ENCODE results near the gene ISL2. TPM values are rescaled to one million over a fixed set of nuclear protein-coding genes. Genes with fewer than 3 reads are reported as not detected.
"Not testable (repeated sequence)": the region's sequence is repeated elsewhere in the genome, so short reads cannot be mapped to it uniquely, and the experiment has no call there.

ISL2 gene
- total RNA-seq (not detected), polyA plus RNA-seq (not detected)
- long read RNA-seq, donor 1, partial matches to known transcripts = 0 of 1 reads
- long read RNA-seq, donor 1, other reads (novel, unspliced or antisense) = 1 of 1 reads
- long read RNA-seq, donor 2 = 0 reads

- Histone ChIP-seq H3K9me3 (ENCODE audit: control insufficient read depth, low read length) (no peaks in the 10 kb centered on the region), H3K27me3 (ENCODE audit: control insufficient read depth in 1 of 2, insufficient read depth in 2 of 2, low read length in 1 of 2) (no peaks in the 10 kb centered on the region), H3K27ac (ENCODE audit: low read depth in 1 of 2, low read length in 2 of 2) (no peak within 1 kb of the TSS), H3K36me3 (ENCODE audit: control insufficient read depth in 1 of 2, insufficient read depth in 2 of 2, low read length in 1 of 2) (no peaks in the 10 kb centered on the region), H3K4me1 (ENCODE audit: control insufficient read depth in 1 of 2, insufficient read depth in 2 of 2, low read length in 2 of 2) (no peaks in the 10 kb centered on the region), H3K4me3 (ENCODE audit: low read length in 2 of 2) (no peak within 1 kb of the TSS)
- 11 to 12% methylated on average over 40 of the region's 40 CpGs for WGBS, 2 donors
- intact Hi-C loops (cut with DNase I) = no loop called here
- peak; percentile 66 to 81 for DNase-seq
- no peak for ATAC-seq (ENCODE audit: low FRiP score)
Observed at GRCh38 chr15:76336254-76337058, at the start of gene ISL2. Gene ISL2 (plus strand): TSS chr15:76336773. CDS start chr15:76336884, 111 bp downstream.

- no peaks in the 10 kb centered on the region for H3K27me3 ChIP-seq (ENCODE audit: control insufficient read depth in 1 of 2, insufficient read depth in 2 of 2, low read length in 1 of 2)
- H3K27ac ChIP-seq (ENCODE audit: low read depth in 1 of 2, low read length in 2 of 2) = no peak overlapping the region
- H3K36me3 ChIP-seq (ENCODE audit: control insufficient read depth in 1 of 2, insufficient read depth in 2 of 2, low read length in 1 of 2) = peaks cover 0 to 2% of the 10 kb centered on the region in 2 donors
- no peak overlapping the region for H3K4me3 ChIP-seq (ENCODE audit: low read length in 2 of 2)
- H3K4me1 ChIP-seq (ENCODE audit: control insufficient read depth in 1 of 2, insufficient read depth in 2 of 2, low read length in 2 of 2) = no peaks in the 10 kb centered on the region
- ATAC-seq (ENCODE audit: low FRiP score) (no peak), DNase-seq (no peak)
- intact Hi-C loops (cut with DNase I) = loop anchor here in 1 of 2 donors (10.0 kb wide), 1 partner anchor 95 kb away; no protein-coding TSS in a partner anchor
- WGBS, 2 donors = 72 to 78% methylated on average over 3 of the region's 3 CpGs
- H3K9me3 ChIP-seq (ENCODE audit: control insufficient read depth, low read length) = no peaks in the 10 kb centered on the region
Observed at GRCh38 chr15:76289582-76289981, 47.0 kb upstream of the ISL2 start.

DNA sequence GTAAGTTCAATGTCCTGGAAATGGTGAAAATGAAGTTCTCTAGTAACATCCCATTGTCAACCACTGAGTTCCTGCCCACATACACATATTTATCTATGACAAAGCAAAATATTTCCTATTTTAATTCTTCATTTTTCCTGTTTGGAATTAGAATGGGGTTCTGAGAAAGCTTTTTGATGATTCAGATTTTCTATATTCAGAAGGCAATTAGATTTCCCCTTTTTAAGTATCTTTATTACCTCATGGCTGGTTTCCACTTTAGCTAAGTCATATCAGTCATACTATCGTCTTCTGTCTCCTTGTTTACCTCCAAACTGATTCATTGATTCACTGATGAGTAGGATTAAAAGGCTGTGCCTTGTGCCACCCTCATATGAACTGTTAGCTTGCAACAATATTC, 43.2 kb upstream of the ISL2 start:
- no peak for ATAC-seq (ENCODE audit: low FRiP score)
- intact Hi-C loops (cut with DNase I) = no loop called here
- WGBS, 2 donors = 29 to 52% methylated on average over 1 of the region's 1 CpG

DNA sequence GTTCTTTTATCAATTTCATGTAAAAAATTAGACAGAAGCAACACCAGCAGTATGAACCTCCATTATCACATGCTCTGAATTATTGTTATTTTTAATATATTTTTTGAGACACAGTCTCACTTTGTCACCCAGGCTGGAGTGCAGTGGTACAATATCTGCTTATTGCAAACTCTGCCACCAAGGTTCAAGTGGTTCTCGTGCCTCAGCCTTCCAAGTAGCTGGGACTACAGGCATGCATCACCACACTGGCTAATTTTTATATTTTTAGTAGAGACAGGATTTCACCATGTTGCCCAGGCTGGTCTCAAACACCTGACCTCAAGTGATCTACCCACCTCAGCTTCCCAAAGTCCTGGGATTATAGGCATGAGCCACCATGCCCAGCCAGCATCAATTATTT, 42.1 kb upstream of the ISL2 start:
- H3K27me3 ChIP-seq (ENCODE audit: control insufficient read depth in 1 of 2, insufficient read depth in 2 of 2, low read length in 1 of 2); DNase-seq; H3K27ac ChIP-seq (ENCODE audit: low read depth in 1 of 2, low read length in 2 of 2); H3K4me1 ChIP-seq (ENCODE audit: control insufficient read depth in 1 of 2, insufficient read depth in 2 of 2, low read length in 2 of 2); H3K4me3 ChIP-seq (ENCODE audit: low read length in 2 of 2); H3K9me3 ChIP-seq (ENCODE audit: control insufficient read depth, low read length); ATAC-seq (ENCODE audit: low FRiP score); H3K36me3 ChIP-seq (ENCODE audit: control insufficient read depth in 1 of 2, insufficient read depth in 2 of 2, low read length in 1 of 2); intact Hi-C loops (cut with DNase I): not testable (repeated sequence)
- 74 to 89% methylated on average over 1 of the region's 1 CpG for WGBS, 2 donors

More for the DNA sequence above, 43.2 kb upstream of the ISL2 start:
- no peaks in the 10 kb centered on the region for H3K27me3 ChIP-seq (ENCODE audit: control insufficient read depth in 1 of 2, insufficient read depth in 2 of 2, low read length in 1 of 2)
- no peak for DNase-seq
- no peaks in the 10 kb centered on the region for H3K9me3 ChIP-seq (ENCODE audit: control insufficient read depth, low read length)
- no peak overlapping the region for H3K4me3 ChIP-seq (ENCODE audit: low read length in 2 of 2)
- H3K4me1 ChIP-seq (ENCODE audit: control insufficient read depth in 1 of 2, insufficient read depth in 2 of 2, low read length in 2 of 2) = no peaks in the 10 kb centered on the region
- no peak overlapping the region for H3K27ac ChIP-seq (ENCODE audit: low read depth in 1 of 2, low read length in 2 of 2)
- H3K36me3 ChIP-seq (ENCODE audit: control insufficient read depth in 1 of 2, insufficient read depth in 2 of 2, low read length in 1 of 2) = peaks cover 0 to 2% of the 10 kb centered on the region in 2 donors

GRCh38 chr15:76296849-76297248, 39.7 kb upstream of the ISL2 start:
- ATAC-seq (ENCODE audit: low FRiP score) = no peak
- no peaks in the 10 kb centered on the region for H3K4me1 ChIP-seq (ENCODE audit: control insufficient read depth in 1 of 2, insufficient read depth in 2 of 2, low read length in 2 of 2)
- H3K27ac ChIP-seq (ENCODE audit: low read depth in 1 of 2, low read length in 2 of 2) = no peak overlapping the region
- H3K4me3 ChIP-seq (ENCODE audit: low read length in 2 of 2) = no peak overlapping the region
- no peaks in the 10 kb centered on the region for H3K27me3 ChIP-seq (ENCODE audit: control insufficient read depth in 1 of 2, insufficient read depth in 2 of 2, low read length in 1 of 2)
- no peak for DNase-seq
- H3K36me3 ChIP-seq (ENCODE audit: control insufficient read depth in 1 of 2, insufficient read depth in 2 of 2, low read length in 1 of 2) = no peaks in the 10 kb centered on the region
- 94 to 97% methylated on average over 1 of the region's 1 CpG for WGBS, 2 donors
- no peaks in the 10 kb centered on the region for H3K9me3 ChIP-seq (ENCODE audit: control insufficient read depth, low read length)
- intact Hi-C loops (cut with DNase I) = no loop called here

DNA sequence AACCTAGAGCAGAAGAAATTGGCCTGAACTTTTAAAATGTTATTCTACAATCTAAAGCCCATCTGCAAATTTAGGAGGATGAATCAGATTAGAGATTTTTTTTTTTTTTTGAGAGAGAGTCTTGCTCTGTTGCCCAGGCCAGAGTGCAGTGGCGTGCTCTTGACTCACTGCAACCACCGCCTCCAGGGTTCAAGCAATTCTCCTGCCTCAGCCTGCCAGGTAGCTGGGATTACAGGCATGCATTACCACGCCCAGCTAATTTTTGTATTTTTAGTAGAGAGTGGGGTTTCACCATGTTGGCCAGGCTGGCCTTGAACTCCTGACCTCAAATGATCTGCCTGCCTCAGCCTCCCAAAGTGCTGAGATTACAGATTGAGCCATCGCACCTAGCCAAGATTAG, 38.6 kb upstream of the ISL2 start:
- ATAC-seq (ENCODE audit: low FRiP score); H3K4me1 ChIP-seq (ENCODE audit: control insufficient read depth in 1 of 2, insufficient read depth in 2 of 2, low read length in 2 of 2); intact Hi-C loops (cut with DNase I); DNase-seq; H3K4me3 ChIP-seq (ENCODE audit: low read length in 2 of 2); H3K27ac ChIP-seq (ENCODE audit: low read depth in 1 of 2, low read length in 2 of 2); H3K36me3 ChIP-seq (ENCODE audit: control insufficient read depth in 1 of 2, insufficient read depth in 2 of 2, low read length in 1 of 2); H3K27me3 ChIP-seq (ENCODE audit: control insufficient read depth in 1 of 2, insufficient read depth in 2 of 2, low read length in 1 of 2); H3K9me3 ChIP-seq (ENCODE audit: control insufficient read depth, low read length): not testable (repeated sequence)
- 97 to 99% methylated on average over 4 of the region's 4 CpGs for WGBS, 2 donors

- intact Hi-C loops (cut with DNase I) = no loop called here
- no peak for DNase-seq
- ATAC-seq (ENCODE audit: low FRiP score) = no peak
- Histone ChIP-seq H3K4me1 (ENCODE audit: control insufficient read depth in 1 of 2, insufficient read depth in 2 of 2, low read length in 2 of 2) (no peaks in the 10 kb centered on the region), H3K36me3 (ENCODE audit: control insufficient read depth in 1 of 2, insufficient read depth in 2 of 2, low read length in 1 of 2) (no peaks in the 10 kb centered on the region), H3K27me3 (ENCODE audit: control insufficient read depth in 1 of 2, insufficient read depth in 2 of 2, low read length in 1 of 2) (no peaks in the 10 kb centered on the region), H3K4me3 (ENCODE audit: low read length in 2 of 2) (no peak overlapping the region), H3K9me3 (ENCODE audit: control insufficient read depth, low read length) (no peaks in the 10 kb centered on the region), H3K27ac (ENCODE audit: low read depth in 1 of 2, low read length in 2 of 2) (no peak overlapping the region)
- WGBS, 2 donors = 80 to 83% methylated on average over 3 of the region's 3 CpGs
Observed at GRCh38 chr15:76298986-76299385, 37.6 kb upstream of the ISL2 start.

DNA sequence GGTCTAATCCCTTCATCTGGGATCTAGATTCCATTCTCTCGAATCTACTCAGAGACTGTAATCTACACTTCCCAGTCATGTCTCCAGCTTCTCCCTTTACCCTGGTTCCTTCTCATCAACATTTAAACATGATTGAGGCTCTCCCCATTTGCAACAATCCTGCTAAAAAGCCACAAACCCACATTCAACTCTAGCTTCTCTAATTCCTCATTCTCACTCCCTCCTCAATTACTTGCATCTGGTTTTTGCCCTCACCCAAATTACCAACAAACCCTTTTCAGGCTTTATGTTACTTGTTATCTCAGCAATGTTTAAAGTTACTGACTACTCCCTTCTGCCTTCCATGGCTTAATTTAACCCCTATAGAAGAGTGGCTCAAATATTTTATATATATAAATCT, 36.8 kb upstream of the ISL2 start:
- DNase-seq (no peak), ATAC-seq (ENCODE audit: low FRiP score) (no peak)
- intact Hi-C loops (cut with DNase I) = no loop called here
- Histone ChIP-seq H3K4me1 (ENCODE audit: control insufficient read depth in 1 of 2, insufficient read depth in 2 of 2, low read length in 2 of 2) (no peaks in the 10 kb centered on the region), H3K27ac (ENCODE audit: low read depth in 1 of 2, low read length in 2 of 2) (no peak overlapping the region), H3K27me3 (ENCODE audit: control insufficient read depth in 1 of 2, insufficient read depth in 2 of 2, low read length in 1 of 2) (no peaks in the 10 kb centered on the region), H3K36me3 (ENCODE audit: control insufficient read depth in 1 of 2, insufficient read depth in 2 of 2, low read length in 1 of 2) (no peaks in the 10 kb centered on the region), H3K9me3 (ENCODE audit: control insufficient read depth, low read length) (no peaks in the 10 kb centered on the region), H3K4me3 (ENCODE audit: low read length in 2 of 2) (no peak overlapping the region)
- WGBS, 2 donors = 84 to 86% methylated on average over 1 of the region's 1 CpG

- no peak for DNase-seq
- no peak for ATAC-seq (ENCODE audit: low FRiP score)
- WGBS, 2 donors = 91 to 92% methylated on average over 1 of the region's 1 CpG
Observed at GRCh38 chr15:76303909-76304308, 32.7 kb upstream of the ISL2 start.

More at GRCh38 chr15:76303909-76304308, 32.7 kb upstream of the ISL2 start:
- intact Hi-C loops (cut with DNase I) = no loop called here
- no peaks in the 10 kb centered on the region for H3K27me3 ChIP-seq (ENCODE audit: control insufficient read depth in 1 of 2, insufficient read depth in 2 of 2, low read length in 1 of 2)
- no peak overlapping the region for H3K4me3 ChIP-seq (ENCODE audit: low read length in 2 of 2)
- H3K27ac ChIP-seq (ENCODE audit: low read depth in 1 of 2, low read length in 2 of 2) = no peak overlapping the region
- H3K36me3 ChIP-seq (ENCODE audit: control insufficient read depth in 1 of 2, insufficient read depth in 2 of 2, low read length in 1 of 2) = no peaks in the 10 kb centered on the region
- no peaks in the 10 kb centered on the region for H3K9me3 ChIP-seq (ENCODE audit: control insufficient read depth, low read length)
- no peaks in the 10 kb centered on the region for H3K4me1 ChIP-seq (ENCODE audit: control insufficient read depth in 1 of 2, insufficient read depth in 2 of 2, low read length in 2 of 2)

Data from aorta (tissue), 5 donors.